Sciatic nerve (tissue), 2 donors: ENCODE measurements around the gene HELB. TPM values are rescaled to one million over a fixed set of nuclear protein-coding genes. Genes with fewer than 3 reads are reported as not detected.

ENCODE experiments used
- ATAC-seq: fragments of 200-7000 bp; cut with Tn5 transposase; one replicate; pipeline ENCODE4 v1.9.1; 2020; ENCODE audit warnings: mild to moderate bottlenecking, moderate library complexity
- DNase-seq: peaks from one replicate; pipeline ENCODE4 v3.0.0-alpha.2; 2020; ENCODE audit warnings: low spot score
- intact Hi-C: fragments of 100-400 bp; cut with DNase I; formaldehyde crosslinking; loops from one replicate; pipeline ENCODE4 v1.14.2; 2022
- total RNA-seq: library from RNA; stranded (reverse); fragmentation: NEBNext Ultra II Directional; extraction: Animal tissue kit (Norgen Biotek cat#: 25700); gene quantifications from one replicate; pipeline ENCODE4 v1.2.1, GENCODE V29; 2021
- donor health status: DM: no; HTN: no; CAD: no.
- donor health status: DM: no; HTN: no; CAD: no.

HELB gene
- total RNA-seq, 1 donor from 2014 or later: 8.7 TPM

- ATAC-seq (no peak), DNase-seq (no peak)
- intact Hi-C loops: no loop called here
Observed at GRCh38 chr12:66351301-66351700, 49.0 kb downstream of the HELB start.

DNA sequence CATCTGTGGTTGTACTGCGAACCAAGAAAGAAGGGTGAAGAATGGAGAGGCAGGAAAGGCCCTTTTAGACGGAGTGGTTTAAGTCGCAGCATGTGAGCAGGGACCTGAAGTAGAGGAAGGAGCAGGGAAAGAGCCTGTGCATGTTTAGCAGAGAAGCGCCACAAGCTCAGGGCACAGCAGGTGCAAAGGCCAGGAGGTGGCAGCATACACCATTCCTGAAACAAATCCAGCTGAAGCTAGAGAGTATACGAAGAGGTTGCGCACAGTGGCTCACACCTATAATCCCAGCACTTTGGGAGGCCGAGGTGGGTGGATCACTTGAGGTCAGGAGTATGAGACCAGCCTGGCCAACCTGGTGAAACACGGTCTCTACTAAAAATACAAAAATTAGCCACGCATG, 49.9 kb downstream of the HELB start:
- DNase-seq: no peak
- ATAC-seq: peak; percentile 46
- intact Hi-C loops: no loop called here

- ATAC-seq (no peak), DNase-seq (no peak)
- intact Hi-C loops: no loop called here
Observed at GRCh38 chr12:66352899-66353298, 50.6 kb downstream of the HELB start.

GRCh38 chr12:66354291-66354690, 52.0 kb downstream of the HELB start:
- ATAC-seq: no peak
- intact Hi-C loops: no loop called here

GRCh38 chr12:66359300-66359699, 57.0 kb downstream of the HELB start:
- intact Hi-C loops: no loop called here
- ATAC-seq (no peak), DNase-seq (no peak)

More at GRCh38 chr12:66354291-66354690, 52.0 kb downstream of the HELB start:
- no peak for DNase-seq

GRCh38 chr12:66361703-66362102, 59.4 kb downstream of the HELB start:
- intact Hi-C loops: no loop called here
- ATAC-seq: no peak
- DNase-seq: no peak

- intact Hi-C loops: no loop called here
- no peak for ATAC-seq
- DNase-seq: no peak
Observed at GRCh38 chr12:66365718-66366490, 63.6 kb downstream of the HELB start.

DNA sequence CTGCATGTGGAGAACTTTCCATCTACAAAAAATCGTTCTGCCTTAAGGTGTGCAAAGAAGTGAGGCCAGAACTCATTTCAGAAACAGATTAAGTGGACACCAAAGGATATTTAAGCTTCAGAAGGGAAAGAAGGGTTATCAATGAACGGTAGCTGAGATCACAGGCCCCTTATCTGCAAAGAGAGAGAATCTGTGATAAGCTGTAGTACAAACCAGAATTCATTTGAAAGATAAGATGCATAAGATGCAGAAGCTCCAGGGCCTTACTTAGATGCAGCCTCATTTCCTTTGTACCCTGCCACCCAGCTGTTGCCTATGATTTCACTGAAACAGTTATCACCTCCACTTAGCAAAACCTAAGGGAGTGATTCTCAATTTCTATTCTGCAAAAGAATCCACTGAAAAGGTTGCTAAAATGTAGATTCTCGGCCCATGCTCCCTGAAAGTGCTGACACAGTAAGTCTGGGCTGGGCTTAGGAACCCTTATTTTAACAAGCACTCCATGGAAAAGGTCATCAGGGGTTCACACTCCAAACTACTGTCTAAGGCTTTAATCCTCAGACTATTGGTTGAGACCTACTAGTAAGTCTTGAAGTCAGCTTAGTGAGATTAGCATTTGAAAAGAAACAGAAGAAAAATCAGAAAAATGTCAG, 64.8 kb downstream of the HELB start:
- DNase-seq: no peak
- intact Hi-C loops: no loop called here
- no peak for ATAC-seq

- ATAC-seq: no peak
Observed at GRCh38 chr12:66371982-66372381, 69.7 kb downstream of the HELB start.

DNA sequence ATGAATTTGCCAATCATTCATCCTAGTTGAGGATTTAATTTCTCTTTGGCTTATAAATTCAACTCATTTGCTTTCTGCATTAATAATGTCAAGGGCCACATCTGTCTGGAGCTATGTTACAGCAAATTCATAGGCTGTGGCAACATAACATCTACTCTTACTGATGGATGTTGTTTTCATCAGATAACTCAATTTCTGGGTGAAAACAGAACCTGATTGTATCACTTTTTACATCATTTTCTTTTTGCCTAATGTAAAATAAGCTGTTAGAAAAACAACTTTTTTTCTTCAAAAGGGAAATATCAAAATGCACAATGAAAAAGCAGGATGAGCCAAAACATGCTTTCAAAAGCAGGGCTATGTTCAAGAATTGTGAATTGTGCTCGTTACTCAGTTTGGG, 73.3 kb downstream of the HELB start:
- intact Hi-C loops: no loop called here
- ATAC-seq (no peak), DNase-seq (no peak)

More at GRCh38 chr12:66371982-66372381, 69.7 kb downstream of the HELB start:
- no peak for DNase-seq
- intact Hi-C loops: no loop called here

- no peak for ATAC-seq
- intact Hi-C loops: no loop called here
- DNase-seq: no peak
Observed at GRCh38 chr12:66379616-66380015, 77.3 kb downstream of the HELB start.

DNA sequence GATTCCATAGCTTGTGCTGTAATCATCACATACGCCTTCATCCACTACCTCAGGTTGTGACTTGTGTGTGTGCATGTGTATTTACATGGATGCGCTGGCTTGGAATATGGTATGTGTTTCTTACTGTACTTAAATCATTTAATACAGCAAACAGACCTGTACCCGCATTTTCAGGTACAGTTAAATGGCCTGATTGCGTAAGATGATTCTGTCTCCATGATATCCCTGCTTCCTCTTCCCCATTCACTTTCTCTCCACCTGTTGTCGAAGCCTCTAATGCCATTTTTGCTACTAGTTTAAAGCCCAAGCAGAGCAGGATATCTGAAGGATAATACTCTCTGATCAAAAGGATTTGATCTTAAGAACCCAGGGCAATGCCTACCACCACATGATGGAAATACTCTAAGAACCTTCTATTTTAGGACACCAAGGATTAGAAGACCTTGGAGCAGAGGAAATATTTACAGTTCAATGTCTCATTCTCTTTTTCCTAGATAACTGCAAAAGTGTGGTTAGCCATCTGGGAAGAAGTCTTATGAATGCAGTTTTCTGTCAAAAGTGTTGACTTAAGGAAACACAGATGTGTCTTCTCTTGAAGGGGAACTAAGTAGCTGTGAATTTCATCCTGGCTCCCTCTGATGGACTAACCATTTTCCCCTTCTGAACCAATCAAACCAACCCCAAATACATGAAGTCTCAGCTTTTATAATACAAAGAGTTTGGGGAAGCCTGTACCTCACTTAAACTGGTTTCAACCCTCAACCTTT, 78.7 kb downstream of the HELB start:
- DNase-seq (no peak), ATAC-seq (no peak)
- intact Hi-C loops: no loop called here

DNA sequence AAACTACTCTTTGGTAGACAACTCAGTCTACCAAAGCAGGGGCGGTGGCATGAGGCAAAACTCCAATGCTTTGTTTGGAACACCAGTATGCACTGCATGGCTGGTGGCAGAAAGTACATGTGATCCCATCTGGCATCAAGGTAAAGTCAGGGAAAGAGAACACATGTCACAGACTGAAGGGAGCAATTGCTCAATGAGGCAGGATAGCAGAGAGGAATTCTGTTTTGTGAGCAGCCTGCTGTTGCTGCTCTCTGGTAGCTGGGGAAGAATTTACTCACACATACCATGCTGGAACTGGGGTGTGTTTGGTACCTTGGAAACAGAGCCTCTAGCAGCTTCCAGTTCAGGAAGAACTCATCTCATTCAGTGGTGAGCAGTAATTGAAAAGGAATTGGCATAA, 84.8 kb downstream of the HELB start:
- ATAC-seq: no peak
- no peak for DNase-seq

More for the DNA sequence above, 84.8 kb downstream of the HELB start:
- intact Hi-C loops: no loop called here

Other genes starting within 250 kb of the HELB start
- 21.4 TPM for gene LLPH, start 171.7 kb upstream of the HELB start, total RNA-seq
- 99.3 TPM for gene TMBIM4, start 132.5 kb upstream of the HELB start, total RNA-seq
- gene IRAK3, start 113.3 kb upstream of the HELB start, total RNA-seq: 19.3 TPM